KOPT-K1 (cell line): ENCODE data around the gene MAP3K7CL.

Experiments used
- H3K27ac ChIP-seq: fragments of 200-600 bp; sonication (generic); 2 replicates; pipeline ENCODE4 v1.5.1; 2016; ENCODE audit warnings: antibody characterized with exemption, mild to moderate bottlenecking, low read depth, low read length; ENCODE audit not compliant: poor library complexity, severe bottlenecking
- H3K36me3 ChIP-seq: fragments of 200-600 bp; sonication (generic); 2 replicates; pipeline ENCODE4 v1.5.1; 2017; ENCODE audit warnings: antibody characterized with exemption, mild to moderate bottlenecking, low read length, moderate library complexity; ENCODE audit not compliant: insufficient read depth
- H3K9me3 ChIP-seq: fragments of 200-600 bp; sonication (generic); 2 replicates; pipeline ENCODE4 v1.5.1; 2017; ENCODE audit warnings: antibody characterized with exemption, low read length, mild to moderate bottlenecking; ENCODE audit not compliant: insufficient read depth, poor library complexity, severe bottlenecking

MAP3K7CL gene

DNA sequence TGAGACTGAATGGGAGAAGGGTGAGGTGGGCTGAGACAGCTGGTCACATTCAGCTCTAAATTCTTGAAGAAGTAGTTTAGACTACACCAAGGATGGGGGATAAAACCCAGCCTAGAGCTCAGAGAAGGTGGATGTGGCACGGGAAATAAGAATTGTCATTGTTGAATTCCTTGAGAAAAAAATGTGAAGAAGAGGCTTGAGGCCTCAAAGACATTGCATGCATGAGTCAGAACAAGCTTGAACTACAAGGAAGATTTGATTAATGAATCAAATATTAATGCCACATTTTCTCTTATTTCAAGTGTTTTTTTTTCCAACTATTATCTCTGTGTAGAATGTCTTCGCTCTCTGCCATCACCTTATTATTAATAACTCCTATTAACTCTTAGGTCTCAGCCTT is 58.9 kb downstream of the MAP3K7CL start:
- H3K9me3 ChIP-seq, result no peaks in the 10 kb centered on the region
- no peaks in the 10 kb centered on the region for H3K36me3 ChIP-seq
- no peak overlapping the region for H3K27ac ChIP-seq

DNA sequence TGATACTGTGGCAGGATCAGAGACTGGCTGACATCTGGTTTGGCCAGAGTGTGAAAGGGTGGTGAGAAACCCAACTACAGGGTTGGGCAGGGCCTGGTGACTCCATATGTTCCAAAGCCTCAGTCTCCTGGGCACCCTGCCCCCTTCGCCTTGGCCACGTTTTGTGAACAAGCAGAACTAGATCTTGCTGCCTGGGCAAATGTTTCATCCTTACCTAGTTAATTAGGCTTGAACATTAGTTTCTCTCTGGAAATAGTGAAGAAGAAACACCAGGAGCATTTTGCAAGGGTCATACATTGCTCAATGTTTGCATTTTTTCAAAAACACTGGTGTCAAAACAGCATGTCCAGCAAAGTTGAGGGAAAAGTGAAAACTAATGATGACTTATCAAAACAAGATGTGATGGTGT is 60.5 kb downstream of the MAP3K7CL start:
- no peaks in the 10 kb centered on the region for H3K36me3 ChIP-seq
- H3K27ac ChIP-seq, result no peak overlapping the region
- no peaks in the 10 kb centered on the region for H3K9me3 ChIP-seq

DNA sequence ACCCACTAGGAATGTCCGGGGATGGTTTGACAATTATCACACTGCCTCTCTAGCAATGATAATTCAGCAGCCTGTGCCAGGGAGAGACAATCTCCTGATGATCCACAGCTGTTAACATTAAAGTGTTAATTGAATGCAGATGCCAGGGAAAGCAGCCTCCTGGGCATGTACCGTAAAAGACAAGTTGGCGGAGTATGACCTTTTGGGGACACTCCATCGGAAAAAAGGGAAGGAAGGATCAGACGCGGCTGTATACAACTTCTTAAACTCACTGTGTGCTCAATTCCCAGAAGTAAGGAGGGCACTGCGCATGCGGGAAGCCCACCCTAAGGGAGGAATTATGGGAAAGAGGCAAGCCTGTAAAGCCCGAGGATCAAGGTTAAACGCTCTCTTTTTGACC is 62.6 kb downstream of the MAP3K7CL start:
- Histone ChIP-seq H3K36me3 (no peaks in the 10 kb centered on the region), H3K9me3 (peaks cover 5% of the 10 kb centered on the region), H3K27ac (no peak overlapping the region)

DNA sequence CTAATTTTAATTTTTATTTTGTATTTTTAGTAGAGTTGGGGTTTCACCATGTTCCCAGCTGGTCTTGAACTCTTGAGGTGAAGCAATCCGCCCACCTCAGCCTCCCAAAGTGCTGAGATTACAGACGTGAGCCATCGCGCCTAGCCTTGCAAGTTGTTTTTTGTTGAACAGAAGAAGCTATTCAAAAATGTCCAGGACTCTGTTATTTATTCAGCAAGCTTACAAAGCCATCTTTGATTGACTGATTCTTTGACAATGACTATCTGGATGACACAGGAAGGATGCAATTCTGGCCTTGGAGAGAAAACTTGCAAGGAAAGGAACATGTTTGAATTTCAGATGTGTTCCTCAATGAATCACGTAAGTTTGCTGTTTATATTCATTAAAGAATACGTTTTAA is 63.5 kb downstream of the MAP3K7CL start:
- no peaks in the 10 kb centered on the region for H3K36me3 ChIP-seq
- H3K9me3 ChIP-seq, result peaks cover 5% of the 10 kb centered on the region
- H3K27ac ChIP-seq, result no peak overlapping the region

DNA sequence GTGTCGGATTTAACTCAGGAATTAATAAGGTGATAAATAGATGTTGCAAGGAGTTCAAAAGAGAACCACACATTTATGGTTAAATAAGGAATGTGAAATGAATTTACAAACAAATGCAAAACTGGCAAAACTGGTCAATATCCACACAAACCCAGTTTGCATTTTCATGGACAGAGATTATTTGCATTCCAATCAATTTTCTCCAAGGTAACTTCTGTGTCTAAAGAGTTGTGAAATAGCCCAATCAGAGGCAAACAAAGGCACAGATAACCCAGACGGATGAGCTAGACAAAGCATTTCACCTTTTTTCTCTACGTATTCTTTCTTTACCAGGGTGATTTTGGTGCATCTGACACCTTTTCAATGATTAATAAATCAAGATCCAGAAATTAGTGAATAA is 63.9 kb downstream of the MAP3K7CL start:
- peaks cover 5% of the 10 kb centered on the region for H3K9me3 ChIP-seq
- no peak overlapping the region for H3K27ac ChIP-seq
- no peaks in the 10 kb centered on the region for H3K36me3 ChIP-seq

DNA sequence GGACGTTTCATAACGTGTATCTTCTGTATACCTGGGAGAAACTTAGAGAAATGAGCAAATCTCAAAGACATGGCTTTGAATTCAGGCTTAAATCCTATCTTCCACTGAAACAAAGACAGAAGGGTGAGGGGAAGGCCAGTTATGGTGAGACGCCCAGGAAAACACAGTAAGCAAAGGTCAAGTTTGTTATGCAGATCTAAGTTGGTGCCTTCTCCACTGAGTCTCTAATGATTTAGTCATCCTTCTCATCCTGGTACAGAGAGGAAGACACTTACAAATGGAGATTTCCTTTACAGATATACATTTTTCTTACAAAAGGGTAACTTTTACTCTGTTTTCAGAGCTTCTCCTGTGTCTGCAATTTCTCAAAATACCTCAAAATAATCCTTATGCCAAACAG is 64.4 kb downstream of the MAP3K7CL start:
- no peak overlapping the region for H3K27ac ChIP-seq
- peaks cover 5% of the 10 kb centered on the region for H3K9me3 ChIP-seq
- H3K36me3 ChIP-seq, result no peaks in the 10 kb centered on the region

DNA sequence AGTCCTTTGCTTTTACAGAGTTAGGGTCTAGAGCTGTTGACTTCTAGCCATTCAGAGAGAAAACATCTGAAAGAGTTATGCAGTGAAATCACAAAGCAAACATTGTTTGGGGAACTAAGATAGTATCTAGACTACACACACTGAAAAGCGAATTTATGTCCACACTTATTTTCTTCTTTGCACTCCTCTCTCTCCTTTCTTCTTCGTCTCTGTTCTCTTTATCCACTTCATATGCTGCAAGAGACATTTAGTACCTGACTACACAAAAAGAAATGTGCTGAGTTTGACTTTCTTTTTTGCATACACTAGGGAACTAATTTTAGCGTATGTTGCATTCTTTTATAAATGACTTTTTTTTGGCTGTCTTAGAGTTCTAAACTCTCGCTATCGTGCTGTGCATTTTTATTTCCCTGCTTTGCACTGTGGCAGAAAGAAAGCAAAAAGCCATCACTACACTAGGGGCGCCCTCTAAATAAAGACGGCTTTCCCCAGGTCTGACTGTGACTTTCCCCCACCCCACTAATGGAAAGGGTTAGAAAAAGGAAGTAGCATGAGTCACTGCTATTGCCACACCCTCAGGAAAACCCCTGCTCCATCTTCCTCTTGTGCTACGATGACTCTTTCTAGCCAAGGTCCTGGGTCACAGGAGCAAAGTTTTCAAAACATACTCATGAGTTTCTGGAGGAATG is 65.7 kb downstream of the MAP3K7CL start:
- Histone ChIP-seq H3K36me3 (no peaks in the 10 kb centered on the region), H3K27ac (no peak overlapping the region), H3K9me3 (peaks cover 15% of the 10 kb centered on the region)

DNA sequence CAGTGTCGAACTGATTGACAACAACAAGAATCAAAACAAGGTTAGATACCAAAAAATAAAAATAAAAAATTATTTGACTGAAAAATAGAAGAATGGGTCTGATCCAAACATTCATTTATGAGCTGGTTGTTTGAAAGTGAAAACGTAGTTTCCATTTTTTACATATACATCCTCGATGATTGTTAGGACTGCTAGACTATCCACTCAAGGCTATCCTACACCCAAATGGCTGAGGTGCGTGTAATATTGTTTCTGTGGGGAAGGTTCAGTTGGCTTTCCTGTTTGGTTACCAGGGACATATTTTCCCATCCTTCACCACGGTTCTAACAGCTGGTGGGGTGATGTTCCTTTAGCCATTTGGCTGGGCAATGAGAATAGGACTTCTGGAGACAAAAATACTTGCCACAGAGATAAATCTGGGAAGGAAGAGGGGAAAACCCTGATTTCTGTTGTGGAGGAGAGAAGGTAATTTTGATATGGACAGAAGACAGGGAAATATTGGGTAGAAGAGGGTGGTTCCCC is 66.3 kb downstream of the MAP3K7CL start:
- H3K36me3 ChIP-seq, result no peaks in the 10 kb centered on the region
- H3K9me3 ChIP-seq, result peaks cover 20% of the 10 kb centered on the region
- no peak overlapping the region for H3K27ac ChIP-seq

DNA sequence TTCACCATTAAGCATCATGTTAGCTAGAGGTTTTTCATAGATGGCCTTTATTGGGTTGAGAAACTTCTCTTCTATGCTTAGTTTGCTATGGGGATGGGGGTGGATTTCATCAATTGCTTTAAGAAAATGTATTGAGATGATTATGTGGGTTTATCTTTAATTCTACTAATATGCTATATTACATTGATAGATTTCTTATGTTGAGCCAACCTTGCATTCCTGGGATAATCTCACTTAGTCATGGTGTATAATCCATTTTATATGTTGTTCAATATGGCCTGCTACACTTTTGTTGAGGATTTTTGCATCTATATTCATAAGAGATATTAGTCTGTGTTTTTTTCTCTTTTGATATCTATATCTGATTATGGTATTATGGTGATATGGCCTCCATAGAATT is 70.7 kb downstream of the MAP3K7CL start:
- H3K36me3 ChIP-seq, result no peaks in the 10 kb centered on the region
- peaks cover 20% of the 10 kb centered on the region for H3K9me3 ChIP-seq
- H3K27ac ChIP-seq, result no peak overlapping the region

DNA sequence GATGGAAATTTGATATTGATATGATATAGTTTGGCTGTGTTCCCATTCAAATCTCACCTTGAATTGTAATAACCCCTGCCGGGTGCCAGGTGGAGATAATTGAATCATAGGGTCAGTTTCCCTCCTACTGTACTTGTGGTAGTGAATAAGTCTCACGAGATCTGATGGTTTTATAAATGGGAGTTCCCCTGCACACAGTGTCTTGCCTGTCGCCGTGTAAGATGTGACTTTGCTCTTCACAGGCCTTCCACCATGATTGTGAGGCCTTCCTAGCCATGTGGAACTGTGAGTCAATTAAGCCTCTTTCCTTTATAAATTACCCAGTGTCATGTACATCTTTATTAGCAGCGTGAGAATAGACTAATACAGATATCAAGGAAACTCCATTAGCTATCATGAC is 74.6 kb downstream of the MAP3K7CL start:
- no peak overlapping the region for H3K27ac ChIP-seq
- peaks cover 15% of the 10 kb centered on the region for H3K9me3 ChIP-seq
- no peaks in the 10 kb centered on the region for H3K36me3 ChIP-seq

DNA sequence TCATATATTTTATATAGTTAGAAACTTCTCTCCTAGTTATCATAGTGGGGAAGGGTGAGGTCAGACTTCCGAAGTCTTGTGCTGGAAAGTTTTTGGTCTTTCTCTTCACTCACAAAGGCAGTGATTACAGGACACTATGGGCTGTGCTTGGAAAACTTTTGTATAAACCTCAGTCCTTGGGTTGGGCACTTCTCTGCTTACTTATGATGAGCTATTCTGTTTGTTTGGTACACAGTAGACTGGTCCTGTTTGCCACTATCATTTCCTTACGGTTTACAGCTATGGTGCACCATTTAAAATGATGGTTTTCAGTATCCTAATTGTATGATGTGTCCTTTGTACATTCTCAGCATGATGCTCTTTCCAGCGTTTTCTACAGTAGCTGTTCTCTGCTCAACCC is 75.5 kb downstream of the MAP3K7CL start:
- Histone ChIP-seq H3K36me3 (no peaks in the 10 kb centered on the region), H3K27ac (no peak overlapping the region), H3K9me3 (peaks cover 7% of the 10 kb centered on the region)

DNA sequence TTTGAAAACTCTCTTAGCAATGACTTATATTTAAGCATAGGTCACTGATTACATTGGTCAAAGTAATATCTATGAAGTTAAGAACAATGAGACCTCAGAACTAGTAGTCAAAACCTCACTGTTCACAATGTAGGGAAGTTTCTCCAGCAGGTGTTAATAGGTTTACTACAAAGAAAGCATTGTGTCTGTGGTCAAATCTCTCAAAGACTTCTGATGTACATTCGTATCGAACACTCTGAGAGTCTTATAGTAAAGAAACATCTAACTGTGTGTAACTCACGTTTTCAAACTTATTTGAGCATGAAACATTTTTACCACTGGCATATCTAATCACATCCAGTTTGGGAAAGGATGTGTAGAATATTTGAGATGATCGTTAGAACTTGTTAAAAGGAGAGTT is 76.0 kb downstream of the MAP3K7CL start:
- Histone ChIP-seq H3K27ac (no peak overlapping the region), H3K36me3 (no peaks in the 10 kb centered on the region), H3K9me3 (peaks cover 2% of the 10 kb centered on the region)

DNA sequence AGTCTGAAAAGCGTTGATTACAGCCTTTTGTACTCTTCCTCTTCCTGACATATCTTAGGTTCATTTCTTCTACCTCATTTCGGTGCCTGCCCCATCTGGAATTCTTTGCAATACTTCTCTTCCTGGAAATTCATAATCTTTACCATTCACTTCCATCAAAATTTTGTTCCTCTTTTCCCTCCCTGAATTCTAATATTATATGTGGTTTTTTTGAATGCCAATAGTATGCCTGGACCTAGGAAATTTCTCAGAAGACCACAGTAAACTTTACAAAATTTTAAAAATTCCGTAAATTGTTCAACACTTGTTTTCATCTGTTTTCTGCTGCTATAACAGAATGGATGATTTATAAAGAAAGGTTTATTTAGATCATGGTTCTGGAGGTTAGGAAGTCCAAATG is 76.8 kb downstream of the MAP3K7CL start:
- Histone ChIP-seq H3K36me3 (no peaks in the 10 kb centered on the region), H3K9me3 (no peaks in the 10 kb centered on the region), H3K27ac (no peak overlapping the region)

DNA sequence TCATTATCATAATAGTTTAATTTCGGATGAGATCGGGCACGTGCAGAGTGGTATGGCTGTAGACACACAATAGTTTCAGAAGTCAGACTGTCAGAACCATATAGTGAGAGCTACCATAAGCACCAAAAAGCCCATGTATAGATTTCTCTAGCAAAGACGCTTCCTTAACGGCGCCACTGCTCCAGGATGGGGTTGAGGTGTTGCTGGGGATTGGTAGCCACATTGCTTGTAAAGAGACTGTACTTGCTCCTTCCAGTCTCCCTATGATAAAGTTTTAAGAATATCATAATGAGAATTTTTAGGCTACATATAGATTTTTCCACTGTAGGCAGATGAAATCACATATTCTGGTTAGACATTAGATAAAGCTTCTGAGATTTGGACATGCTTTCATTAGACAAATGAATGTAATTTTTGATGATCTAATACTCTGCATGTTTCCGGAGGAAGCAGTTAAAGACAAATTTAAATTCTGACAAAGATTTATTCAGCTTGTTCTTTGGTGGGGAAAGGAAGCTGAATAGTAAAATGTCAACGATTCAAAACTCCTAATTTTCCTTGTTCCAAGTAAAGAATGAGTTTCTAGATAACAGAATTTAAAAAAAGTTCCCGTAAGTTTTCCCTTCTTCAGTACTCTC is 77.7 kb downstream of the MAP3K7CL start:
- Histone ChIP-seq H3K27ac (no peak overlapping the region), H3K9me3 (no peaks in the 10 kb centered on the region), H3K36me3 (no peaks in the 10 kb centered on the region)

DNA sequence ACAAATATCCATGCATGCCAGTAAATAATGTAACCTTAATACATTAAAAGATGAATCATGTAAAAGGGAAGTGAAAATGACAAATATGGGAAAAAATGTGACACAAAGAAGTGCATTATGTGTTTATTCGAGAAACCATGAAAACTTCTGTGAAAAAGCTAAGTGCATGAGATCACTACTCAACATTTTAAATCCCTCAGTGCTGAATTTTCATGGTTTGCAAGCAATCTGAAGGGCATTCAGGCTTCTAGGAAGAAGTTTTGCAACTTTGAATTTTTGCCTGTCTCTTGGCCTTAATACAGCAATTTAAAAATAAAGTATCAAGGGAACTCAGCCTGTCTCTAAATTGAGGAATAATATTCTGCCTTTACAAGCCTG is 78.2 kb downstream of the MAP3K7CL start:
- no peak overlapping the region for H3K27ac ChIP-seq
- no peaks in the 10 kb centered on the region for H3K9me3 ChIP-seq
- no peaks in the 10 kb centered on the region for H3K36me3 ChIP-seq

DNA sequence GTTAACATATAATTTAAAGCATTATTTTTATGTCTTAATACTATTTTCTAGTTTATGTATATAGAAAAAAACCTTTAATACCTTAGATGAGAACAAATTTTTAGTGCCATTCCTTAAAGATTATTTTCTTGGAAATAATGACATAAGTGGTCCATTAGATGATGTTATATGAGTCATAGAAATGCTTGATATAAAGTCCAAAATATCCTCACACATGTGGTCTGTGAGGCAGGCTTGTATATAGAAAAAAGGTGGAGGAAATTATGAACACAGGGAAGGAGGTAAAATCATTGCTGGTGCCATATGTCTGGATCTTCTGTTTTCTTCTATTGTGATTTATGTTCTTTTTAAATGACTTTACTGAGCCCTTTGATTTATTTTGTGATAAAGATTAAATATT is 79.3 kb downstream of the MAP3K7CL start:
- H3K27ac ChIP-seq, result no peak overlapping the region
- no peaks in the 10 kb centered on the region for H3K36me3 ChIP-seq
- no peaks in the 10 kb centered on the region for H3K9me3 ChIP-seq
